ENCODE measurements around the gene ANKRD65.
"Not testable (repeated sequence)": the region's sequence is repeated elsewhere in the genome, so short reads cannot be mapped to it uniquely, and the experiment has no call there.

ANKRD65 gene

DNA sequence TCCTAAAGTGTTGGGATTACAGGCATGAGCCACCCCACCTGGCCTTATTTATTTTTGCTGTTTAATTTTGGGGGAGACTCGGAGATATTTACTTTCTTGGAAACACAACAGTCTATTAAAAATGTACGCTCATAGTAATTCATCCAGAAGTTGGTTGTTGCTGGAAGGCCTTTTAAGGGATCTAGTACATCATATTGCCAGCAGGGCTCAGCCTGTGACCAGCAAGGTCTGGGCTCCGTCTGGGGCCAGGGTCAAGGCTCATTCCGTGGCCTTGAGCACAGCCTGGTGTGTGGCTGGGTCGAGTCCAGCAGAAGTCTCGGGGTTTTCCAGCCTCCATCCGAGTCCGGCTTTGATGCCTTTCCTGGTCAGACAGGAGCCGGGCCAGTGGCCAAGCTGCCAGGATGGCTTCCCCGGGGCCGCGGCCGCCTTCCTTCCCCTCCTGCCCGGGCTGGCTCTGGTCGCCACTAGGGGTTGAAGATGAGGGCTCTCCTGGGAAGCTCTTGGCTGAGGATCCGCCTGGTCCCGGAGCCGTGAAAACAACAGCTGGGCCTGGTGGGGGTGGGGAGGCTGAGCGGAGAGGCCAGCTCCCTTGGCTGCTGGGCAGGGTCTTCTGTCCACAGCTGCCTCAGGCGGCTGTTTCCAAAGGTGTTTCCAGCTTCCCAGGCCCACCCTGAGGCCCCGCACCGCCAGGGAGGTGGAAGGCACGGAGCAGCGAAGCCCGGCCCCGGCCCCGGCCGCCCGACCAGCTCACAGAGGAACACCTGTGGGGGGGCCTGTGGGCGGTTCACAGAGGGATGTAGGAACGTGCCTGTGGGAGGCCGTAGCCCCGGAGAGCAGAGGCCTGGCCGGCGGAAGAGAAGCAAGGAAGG, 9.3 kb upstream of the ANKRD65 start:
- DNase-seq = no peak

DNA sequence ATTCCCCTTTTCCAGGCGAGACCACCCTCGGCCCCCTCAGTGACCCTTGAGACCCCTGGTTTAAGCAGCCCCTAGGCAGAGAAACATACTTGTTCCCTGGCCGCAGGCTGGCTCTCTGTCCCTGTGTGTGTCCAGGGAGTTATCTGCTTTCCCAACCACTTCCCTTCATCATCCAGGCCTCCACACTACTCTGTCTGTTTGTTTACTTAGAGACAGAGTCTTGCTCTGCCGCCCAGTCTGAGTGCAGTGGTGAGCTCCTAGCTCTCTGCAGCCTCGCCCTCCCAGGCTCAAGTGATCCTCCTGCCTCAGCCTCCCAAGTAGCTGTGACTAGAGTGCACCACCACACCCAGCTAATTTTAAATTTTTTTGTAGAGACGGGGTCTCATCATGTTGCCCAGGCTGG, 8.6 kb upstream of the ANKRD65 start:
- no peak for DNase-seq

DNA sequence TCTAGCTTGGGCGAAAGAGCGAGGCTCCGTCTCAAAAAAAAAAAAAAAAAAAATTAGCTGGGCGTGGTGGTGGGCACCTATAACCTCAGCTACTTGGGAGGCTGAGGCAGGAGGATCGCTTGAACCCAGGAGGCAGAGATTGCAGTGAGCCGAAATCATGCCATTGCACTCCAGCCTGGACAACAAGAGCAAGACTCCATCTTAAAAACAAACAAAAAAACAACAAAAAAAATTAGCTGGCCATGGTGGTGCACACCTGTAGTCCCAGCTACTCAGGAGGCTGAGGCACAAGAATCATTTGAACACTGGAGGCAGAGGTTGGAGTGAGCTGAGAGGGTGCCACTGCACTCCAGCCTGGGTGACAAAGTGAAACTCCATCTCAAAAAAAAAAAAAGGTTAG, 7.9 kb upstream of the ANKRD65 start:
- DNase-seq = not testable (repeated sequence)

DNA sequence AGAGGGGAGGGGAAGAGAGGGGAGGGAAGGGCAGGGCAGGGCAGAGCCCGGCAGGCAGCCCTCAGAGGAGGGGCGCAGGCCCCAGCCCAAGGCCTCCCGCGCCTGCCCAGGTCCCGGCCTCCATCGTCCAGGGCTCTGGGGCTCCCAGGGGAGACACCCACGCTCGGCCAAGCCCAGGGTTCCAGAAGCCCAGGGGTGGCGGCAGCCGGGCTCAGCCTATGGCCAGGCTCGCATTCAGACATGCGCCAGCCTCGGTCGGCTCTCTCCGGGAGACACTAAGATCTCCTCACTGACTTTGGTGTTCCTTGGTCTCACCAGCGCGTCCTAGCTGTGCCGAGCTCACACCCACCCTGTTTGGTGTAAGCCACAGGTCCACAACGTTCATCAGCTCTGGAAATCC, 7.1 kb upstream of the ANKRD65 start:
- no peak for DNase-seq

DNA sequence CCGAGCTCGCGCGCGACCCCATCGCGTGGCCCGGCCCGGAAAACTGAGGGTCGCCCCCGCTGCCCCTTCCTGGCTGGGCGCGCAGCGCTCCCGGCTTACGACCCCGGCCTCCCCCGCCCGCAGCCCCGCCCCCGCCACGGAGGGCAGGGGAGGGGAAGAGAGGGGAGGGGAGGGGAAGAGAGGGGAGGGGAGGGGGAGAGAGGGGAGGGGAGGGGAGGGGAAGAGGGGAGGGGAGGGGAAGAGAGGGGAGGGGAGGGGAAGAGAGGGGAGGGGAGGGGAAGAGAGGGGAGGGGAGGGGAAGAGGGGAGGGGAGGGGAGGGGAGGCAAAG, 6.7 kb upstream of the ANKRD65 start:
- no peak for DNase-seq

DNA sequence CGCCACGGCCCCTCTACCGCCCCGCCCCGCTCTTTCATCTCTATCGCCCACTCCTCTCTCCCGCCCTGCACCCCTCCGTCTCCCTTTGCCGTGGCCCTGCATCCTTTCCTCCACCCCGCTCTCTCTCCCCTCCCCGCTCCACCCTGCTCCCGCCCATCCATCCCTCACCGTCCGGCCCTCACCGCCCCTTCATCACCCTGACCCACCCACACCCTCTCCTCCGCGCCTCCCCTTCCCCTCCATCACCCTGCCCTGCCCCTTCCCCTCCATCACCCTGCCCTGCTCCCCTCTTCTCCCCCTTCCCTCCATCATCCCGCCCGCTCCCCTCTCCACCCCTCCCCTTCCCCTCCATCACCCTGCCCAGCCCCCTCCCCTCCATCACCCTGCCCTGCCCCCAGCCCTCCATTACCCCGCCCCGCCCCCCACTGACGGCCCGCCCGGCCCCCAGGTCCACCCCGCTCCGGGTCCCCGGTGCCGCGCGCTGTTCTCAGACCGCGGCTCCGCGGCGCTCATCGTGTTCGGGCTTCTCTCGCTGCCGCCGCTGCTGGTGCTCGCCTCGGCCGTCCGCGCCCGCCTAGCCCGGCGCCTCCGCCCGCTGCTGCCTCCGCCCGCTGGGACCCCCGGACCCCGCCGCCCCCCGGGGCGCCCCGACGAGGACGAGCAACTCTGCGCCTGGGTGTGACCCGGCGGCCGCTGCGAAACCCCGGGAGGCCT, 6.2 kb upstream of the ANKRD65 start:
- DNase-seq = no peak

DNA sequence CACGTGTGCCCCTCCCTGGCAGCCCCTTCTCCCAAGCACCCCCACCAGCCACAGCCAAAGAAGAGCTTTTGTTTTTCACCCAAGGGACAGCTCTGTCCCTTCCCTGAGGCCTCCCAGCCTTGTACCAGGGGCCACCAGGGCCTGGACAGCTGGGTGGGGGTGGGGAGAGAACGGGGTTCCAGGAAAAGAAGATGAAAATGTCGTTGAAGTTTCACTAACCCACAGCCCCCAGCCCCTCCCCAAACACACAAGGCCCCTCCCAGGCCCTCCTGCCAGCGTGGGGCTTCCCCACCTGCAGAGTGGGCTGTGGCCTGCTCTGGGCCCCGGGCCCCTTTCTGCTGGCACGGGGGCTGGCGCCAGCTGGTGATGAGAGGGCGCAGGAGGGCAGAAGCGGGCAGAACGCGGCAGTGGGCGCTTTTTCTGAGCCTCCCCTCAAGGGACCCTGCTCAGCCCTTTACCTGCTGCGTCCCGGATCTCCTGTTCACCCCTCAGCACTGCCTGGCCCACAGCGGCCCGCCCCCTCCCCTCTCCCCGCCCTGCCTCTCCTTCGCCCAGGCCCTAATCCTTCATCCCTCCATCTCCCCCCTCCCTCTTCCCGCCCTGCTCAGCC, 5.5 kb upstream of the ANKRD65 start:
- DNase-seq = no peak

DNA sequence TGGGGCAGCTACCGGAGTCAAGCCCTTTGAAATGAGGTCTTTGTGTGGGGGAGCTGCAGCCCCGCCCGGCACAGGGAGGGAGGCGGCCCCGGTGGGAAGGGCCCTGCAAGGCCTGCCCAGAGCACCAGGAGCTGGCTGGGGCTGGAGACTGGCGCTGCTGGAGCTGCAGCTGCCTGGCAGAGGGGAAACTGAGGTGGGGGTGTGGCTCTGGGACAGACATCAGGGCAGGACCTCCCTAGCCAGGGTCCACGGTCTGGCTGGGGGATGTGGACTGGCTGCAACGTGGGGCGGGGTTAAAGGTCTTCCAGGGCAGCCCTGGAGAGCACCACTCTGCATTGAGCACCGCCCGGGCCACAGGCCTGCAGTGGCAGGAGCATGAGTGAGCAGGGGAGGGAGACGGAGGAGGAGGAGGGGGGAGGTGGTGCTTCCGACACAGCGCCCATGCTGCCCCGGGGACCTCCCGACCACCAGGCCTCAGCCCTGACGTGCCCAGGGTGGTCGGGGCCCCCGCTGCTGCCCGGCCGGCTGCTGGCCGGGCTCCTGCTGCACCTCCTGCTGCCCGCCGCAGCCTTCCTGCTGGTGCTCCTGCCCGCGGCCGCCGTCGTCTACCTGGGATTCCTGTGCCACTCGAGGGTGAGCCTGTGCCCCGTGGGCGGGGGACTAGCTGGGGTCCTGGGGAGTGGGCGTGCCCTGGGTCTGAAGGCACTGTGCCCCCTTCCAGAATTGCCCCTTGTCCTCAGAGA, 4.8 kb upstream of the ANKRD65 start:
- DNase-seq = no peak

DNA sequence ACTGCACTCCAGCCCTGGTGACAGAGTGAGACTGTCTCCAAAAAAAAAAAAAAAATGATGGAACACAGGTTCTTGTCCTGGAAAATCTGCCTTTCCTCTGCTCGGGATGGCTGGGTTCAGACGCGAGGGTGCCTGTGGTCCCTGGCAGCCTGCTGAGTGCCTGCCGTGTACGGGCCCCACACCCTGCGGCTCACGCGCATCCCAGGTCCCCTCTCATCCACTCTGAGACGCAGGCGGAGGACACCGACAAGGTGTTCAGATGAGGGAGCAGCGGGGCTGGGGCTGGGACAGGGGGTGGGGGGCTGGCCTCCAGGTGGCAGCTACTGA, 4.3 kb upstream of the ANKRD65 start:
- no peak for DNase-seq

DNA sequence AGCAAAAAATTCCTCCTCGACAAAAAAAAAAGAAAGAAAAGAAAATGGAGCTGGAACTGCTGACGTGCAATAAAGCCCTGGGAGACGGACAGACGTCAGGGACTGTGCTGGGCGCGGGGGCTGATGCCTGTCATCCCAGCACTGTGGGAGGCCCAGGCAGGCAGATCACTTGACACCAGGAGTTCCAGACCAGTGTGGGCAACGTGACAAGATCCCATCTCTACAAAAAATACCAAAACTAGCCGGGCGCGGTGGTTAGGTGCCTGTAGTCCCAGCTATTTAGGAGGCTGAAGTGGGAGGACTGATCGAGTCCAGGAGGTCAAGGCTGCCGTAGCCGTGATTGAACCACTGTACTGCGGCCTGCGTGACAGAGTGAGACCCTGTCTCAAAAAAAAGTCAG, 3.6 kb upstream of the ANKRD65 start:
- no peak for DNase-seq

DNA sequence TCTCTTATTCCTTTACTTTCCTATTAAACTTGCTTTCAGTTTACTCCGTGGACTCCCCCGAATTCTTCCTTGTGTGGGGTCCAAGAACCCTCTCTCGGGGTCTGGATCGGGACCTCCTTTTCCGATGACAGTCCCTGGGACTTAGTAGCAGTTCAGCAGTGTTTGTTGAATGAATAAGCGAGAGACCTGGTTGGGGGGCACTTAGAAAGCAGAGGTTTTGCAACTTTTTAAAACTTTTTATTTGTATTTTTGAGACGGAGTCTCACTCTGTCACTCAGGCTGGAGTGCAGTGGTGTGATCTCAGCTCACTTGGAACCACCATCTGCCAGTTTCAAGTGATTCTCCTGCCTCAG, 2.1 kb upstream of the ANKRD65 start:
- no peak for DNase-seq

DNA sequence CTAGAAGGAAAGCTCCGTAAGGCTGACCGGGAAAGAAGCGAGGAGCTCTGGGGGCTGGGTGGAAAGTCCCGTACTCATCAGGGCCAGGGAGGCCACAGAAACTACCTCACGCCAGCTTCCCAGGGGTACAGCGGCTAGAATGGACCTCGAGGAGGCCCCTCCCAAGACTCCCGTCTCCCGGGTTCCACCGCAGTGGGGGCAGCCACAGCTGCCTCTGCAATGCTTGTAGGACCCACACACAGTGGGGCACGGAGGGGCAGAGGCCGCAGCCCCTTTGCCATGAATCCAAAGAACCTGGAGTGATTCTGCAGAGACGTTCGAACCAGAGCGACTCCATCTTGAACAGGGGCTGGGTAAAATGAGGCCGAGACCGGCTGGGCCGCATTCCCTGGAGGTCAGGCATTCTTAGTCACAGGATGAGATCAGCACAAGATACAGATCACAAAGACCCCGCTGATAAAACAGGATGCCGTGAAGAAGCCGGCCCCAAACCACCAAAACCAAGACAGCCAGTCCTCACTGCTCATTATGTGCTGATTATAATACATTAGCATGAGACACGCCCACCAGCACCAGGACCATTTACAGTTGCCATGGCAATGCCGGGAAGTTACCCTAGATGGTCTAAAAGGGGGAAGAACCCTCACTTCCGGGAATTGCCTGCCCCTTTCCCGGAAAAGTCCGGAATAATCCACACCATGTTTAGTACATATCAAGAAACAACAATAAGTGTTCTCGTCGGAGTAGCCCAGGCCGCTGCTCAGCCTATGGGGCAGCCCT, 1.6 kb upstream of the ANKRD65 start:
- DNase-seq = no peak

DNA sequence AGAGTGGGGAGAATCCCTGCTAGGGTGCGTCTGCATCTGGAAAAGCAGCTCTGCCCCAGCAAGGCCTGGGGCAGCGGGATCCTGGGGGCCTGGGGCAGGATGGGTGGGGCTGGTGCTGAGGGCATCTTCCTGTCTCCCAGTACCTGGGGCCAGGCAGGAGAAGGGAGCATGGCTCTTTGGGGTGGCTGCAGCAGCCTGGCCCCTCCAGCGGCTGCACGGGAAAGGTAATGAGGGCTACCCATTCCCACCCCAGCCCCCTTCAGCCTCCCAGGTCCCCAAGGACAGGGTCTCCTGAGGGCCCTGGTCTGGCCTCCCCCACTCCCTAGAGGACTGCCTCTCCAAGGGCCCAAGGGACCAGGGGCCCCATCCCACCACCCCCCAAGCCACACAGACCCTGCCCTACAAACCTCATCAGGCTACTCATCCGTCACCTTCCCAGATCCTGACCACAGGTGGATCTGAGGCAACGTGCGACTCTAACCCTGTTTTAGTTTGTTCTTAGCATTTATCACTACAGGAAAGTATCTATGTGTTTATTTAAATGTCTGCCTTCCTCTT, 910 bp upstream of the ANKRD65 start:
- no peak for DNase-seq

DNA sequence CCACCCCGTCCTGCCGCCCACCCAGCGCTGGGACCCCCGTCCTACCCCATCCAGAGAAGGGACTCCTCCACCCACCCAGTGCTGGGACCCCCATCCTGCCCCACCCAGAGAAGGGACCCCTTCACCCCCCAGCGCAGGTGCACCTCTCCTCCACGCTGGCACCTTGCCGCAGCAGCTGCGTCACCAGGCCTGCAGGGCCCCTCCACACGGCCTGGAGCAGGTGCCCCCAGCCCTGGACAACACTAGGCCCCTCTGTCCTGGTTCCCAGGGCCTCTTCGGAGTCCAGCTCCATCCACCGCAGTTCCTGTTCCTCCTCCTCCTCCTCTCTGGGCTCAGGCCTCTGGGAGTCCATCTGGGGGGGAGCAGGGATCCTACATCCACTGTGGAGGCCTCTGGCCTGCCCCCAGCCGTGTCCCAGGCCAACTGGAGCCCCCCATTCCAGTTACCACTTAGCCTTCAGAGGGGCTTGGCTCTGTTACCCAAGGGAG, 378 bp downstream of the ANKRD65 start:
- DNase-seq = no peak

DNA sequence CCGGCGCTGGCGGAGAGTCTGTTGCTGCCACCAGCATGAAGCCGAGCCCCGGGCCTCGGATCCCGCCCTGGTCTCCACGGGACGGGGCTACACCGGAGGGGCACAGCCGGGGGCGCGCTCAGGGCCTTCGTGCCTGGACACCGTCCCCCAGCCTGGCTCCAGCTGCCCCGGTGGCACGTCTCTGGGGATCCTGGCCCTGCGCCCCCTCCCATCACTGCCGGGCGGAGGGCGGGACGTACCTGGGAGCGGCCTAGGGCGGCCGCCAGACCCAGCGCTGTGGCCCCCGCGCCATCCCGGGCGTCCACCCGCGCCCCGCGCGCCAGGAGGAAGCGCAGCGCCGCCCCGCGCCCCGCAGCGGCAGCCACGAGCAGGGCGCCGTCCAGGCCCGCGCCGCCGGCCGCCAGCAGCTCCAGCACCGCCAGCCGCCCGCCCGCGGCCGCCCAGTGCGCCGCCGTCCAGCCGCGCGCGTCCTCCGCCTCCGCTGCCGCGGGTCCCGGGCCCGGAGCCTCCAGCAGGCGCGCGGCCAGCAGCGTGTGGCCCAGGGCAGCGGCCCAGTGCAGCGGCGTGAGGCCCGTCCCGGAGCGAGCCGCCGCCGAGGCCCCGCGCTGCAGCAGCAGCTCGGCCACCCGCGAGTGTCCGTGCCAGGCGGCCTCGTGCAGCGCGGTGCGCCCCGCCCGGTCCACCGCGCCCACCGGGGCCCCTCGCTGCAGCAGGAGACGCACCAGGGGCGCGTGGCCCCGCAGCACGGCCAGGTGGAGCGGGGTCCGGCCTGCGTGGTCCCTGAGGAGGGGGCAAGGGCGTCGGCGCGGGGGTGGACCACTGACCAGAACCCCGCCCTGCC, 1.0 kb downstream of the ANKRD65 start:
- DNase-seq = no peak

DNA sequence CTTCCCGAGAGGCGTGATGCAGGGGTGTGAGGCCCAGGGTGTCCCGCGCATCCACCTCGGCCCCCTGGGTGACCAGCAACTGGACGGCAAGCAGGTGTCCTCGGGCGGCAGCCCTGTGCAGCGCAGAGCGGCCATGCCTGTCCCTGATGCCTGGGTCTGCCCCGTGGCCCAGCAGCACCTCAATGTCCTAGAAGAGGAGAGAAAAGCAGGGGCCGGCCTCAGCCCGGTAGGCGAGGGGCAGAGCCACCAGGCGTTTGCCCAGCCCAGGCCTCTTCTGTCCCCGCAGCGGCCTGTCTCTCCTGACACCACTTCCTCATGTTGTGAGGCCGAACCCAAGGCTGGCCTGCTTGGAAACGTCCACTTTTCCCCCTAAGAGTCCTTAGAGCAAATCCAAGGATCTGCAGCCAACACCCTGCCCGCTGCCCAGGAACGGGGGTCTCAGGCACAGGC, 1.7 kb downstream of the ANKRD65 start:
- no peak for DNase-seq

DNA sequence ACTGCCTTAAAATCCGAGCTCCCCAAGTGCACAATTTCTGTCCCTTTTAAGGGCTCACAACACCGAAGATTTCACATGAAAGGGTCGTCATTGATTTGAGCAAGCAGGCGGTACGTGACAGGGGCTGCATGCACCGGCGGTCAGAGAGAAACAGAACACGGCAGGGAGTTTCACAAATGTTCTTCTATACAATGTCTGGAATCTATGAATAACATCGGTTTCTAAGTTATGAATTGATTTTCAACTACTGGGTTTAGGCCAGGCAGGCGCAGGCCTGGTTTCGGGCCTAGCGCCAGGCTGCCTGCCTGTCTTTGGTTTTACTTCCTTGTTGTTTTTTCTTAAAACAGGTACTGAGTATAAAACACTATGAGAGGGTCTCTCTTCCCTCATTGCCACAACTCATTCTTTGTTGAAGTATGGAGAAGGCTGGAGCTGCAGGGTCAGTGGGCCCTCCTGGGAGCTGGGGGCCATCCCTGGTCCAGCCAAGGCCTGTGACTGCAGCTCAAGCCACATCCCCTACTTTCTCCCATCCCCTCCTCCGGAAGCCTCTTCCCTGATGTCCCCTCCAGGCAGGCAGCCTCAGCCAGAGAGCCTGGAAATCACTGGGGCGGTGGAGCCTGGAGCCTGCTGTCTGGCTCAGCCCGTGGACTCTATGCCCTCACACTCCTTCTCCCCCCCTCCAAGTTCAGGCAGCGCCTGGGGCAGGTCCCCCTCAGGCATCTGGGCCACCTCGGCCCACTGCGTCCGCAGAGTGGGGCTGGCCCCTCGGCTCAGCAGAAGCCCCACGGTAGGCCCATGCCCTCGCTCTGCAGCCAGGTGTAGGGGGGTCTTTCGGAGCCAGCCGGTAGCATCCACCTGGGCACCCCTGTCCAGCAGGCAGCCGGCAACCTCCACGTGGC, 2.4 kb downstream of the ANKRD65 start:
- DNase-seq = no peak

DNA sequence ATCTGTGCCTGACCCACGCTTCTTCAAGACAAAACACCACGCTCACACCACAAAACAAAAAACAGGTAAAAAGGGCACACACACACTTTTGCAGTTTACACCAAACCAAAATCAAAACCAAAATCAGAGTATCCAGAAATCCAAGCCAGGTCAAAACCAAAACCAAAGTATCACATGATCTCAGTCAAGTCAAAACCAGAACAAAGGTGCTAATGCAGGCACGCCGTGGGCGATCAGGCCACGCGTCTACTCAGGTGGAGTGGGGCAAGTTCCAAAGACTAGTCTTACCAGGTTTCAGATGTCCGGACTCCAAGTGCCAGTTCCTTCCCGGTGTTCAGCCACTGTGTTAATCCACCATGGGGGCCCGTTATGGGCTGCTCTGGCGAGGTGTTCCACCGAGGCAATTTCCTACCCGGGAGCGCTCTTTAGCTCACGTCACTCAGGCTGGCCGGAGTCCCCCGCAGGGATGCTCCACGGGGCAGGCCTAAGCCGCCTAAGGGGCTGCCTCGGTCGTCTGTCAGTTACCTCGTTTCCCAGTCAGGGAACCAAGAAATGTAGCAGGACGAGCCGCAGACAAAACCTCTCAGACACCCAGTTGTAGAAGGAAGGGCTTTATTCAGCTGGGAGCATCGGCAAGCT, 3.1 kb downstream of the ANKRD65 start:
- not testable (repeated sequence) for DNase-seq

DNA sequence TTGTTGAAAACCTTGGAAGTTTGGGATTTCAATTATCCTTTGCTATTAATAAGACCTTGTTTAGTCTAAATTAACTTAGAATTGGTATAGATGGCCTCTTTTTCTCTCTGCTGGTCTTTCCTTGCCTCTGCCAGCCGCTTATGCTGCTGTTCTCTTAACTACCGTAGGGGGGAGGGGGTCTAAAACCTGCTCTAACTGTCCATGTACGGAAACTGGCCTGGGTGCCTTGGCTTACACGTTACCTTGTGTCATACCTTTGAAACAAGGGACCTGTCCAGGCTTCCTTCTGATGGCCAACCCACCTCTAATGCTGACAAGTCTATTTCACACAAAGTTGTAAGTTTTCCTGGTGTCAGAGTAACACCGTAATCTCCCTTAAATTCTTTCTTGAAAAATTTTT, 3.7 kb downstream of the ANKRD65 start:
- not testable (repeated sequence) for DNase-seq

DNA sequence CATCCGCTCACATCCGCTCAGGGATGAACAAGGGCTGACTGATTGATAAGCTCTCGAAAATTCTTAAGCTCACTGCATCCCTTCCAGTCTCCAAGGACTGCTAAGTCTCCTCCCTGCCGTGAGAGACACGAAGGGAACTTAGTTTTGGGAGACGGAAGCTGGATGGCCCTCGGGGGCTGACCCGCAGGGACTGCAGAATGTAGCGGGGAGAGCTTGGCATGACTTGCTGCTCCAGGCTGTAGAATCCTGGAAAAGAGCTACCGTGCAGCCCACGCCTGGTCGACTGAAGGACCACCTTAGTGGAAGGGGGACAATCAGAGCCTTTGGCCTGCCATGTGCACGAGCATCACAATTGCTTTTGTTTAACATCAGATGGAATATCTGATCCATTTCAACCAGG, 5.3 kb downstream of the ANKRD65 start:
- DNase-seq = no peak

Measured in inflammatory macrophage treated with lipopolysaccharide for 4 hours (primary cell).